HEK293T (cell line): ENCODE measurements around the gene SH3BGRL.

Source experiments
- SP1 ChIP-seq: fragments of 450-650 bp; IDR thresholded peaks from 2 replicates; pipeline ENCODE4 v1.6.1; 2017
- ZNF384 ChIP-seq: fragments of 450-650 bp; IDR thresholded peaks from 2 replicates; pipeline ENCODE4 v1.6.1; 2016

- TF ChIP-seq ZNF384 = no peak
- TF ChIP-seq SP1 = no peak
These were observed 92.2 kb downstream of the SH3BGRL start for GRCh38 chrX:81294101-81294500.
